KOPT-K1 (cell line): ENCODE data around the gene CTR9.

Source experiments
- H3K27ac ChIP-seq: fragments of 200-600 bp; sonication (generic); 2 replicates; pipeline ENCODE4 v1.5.1; 2016; ENCODE audit warnings: antibody characterized with exemption, mild to moderate bottlenecking, low read depth, low read length; ENCODE audit not compliant: poor library complexity, severe bottlenecking
- H3K36me3 ChIP-seq: fragments of 200-600 bp; sonication (generic); 2 replicates; pipeline ENCODE4 v1.5.1; 2017; ENCODE audit warnings: antibody characterized with exemption, mild to moderate bottlenecking, low read length, moderate library complexity; ENCODE audit not compliant: insufficient read depth
- H3K9me3 ChIP-seq: fragments of 200-600 bp; sonication (generic); 2 replicates; pipeline ENCODE4 v1.5.1; 2017; ENCODE audit warnings: antibody characterized with exemption, low read length, mild to moderate bottlenecking; ENCODE audit not compliant: insufficient read depth, poor library complexity, severe bottlenecking

The CTR9 gene

GRCh38 chr11:10785146-10785474, 34.1 kb downstream of the CTR9 start:
- Histone ChIP-seq H3K36me3 (peaks cover 8% of the 10 kb centered on the region; the same call in 1 of the 2 replicates), H3K9me3 (no peaks in the 10 kb centered on the region), H3K27ac (no peak overlapping the region)

GRCh38 chr11:10786451-10786850, 35.4 kb downstream of the CTR9 start:
- no peaks in the 10 kb centered on the region for H3K36me3 ChIP-seq

GRCh38 chr11:10792385-10793068, 41.5 kb downstream of the CTR9 start:
- Histone ChIP-seq H3K36me3 (peaks cover 23% of the 10 kb centered on the region), H3K9me3 (no peaks in the 10 kb centered on the region), H3K27ac (no peak overlapping the region)

More at GRCh38 chr11:10786451-10786850, 35.4 kb downstream of the CTR9 start:
- Histone ChIP-seq H3K9me3 (no peaks in the 10 kb centered on the region), H3K27ac (no peak overlapping the region)

- Histone ChIP-seq H3K36me3 (peaks cover 34% of the 10 kb centered on the region), H3K27ac (no peak overlapping the region), H3K9me3 (no peaks in the 10 kb centered on the region)
Measured at GRCh38 chr11:10793470-10794255, 42.6 kb downstream of the CTR9 start.

GRCh38 chr11:10796191-10796590, 45.1 kb downstream of the CTR9 start:
- Histone ChIP-seq H3K27ac (no peak overlapping the region), H3K9me3 (no peaks in the 10 kb centered on the region), H3K36me3 (peaks cover 60% of the 10 kb centered on the region)

DNA sequence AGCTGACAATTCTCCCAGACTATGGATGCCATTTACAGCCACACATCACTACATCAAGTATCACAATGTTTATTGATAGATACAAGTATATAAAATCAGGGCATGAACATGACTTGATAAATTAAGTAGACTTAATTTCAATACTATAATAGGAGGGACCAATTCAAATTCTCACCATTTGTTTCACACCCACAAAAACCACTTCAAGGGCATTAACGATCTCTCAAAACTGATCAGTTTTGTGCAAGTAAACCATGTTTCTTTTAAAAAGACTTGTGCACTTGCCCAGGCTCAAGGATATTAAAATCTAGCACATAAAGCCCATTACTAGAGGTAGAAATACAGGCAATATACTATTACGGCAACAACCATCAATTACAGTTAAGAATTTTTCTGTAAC, 46.0 kb downstream of the CTR9 start:
- Histone ChIP-seq H3K36me3 (peaks cover 68% of the 10 kb centered on the region), H3K9me3 (no peaks in the 10 kb centered on the region), H3K27ac (no peak overlapping the region)

GRCh38 chr11:10797531-10797930, 46.5 kb downstream of the CTR9 start:
- Histone ChIP-seq H3K27ac (no peak overlapping the region), H3K9me3 (no peaks in the 10 kb centered on the region), H3K36me3 (peaks cover 73% of the 10 kb centered on the region)

- no peak overlapping the region for H3K27ac ChIP-seq
- peaks cover 82% of the 10 kb centered on the region for H3K36me3 ChIP-seq
Measured at GRCh38 chr11:10798330-10798928, 47.4 kb downstream of the CTR9 start.

GRCh38 chr11:10800292-10800691, 49.2 kb downstream of the CTR9 start:
- peaks cover 100% of the 10 kb centered on the region for H3K36me3 ChIP-seq
- no peaks in the 10 kb centered on the region for H3K9me3 ChIP-seq
- no peak overlapping the region for H3K27ac ChIP-seq

More at GRCh38 chr11:10798330-10798928, 47.4 kb downstream of the CTR9 start:
- H3K9me3 ChIP-seq: no peaks in the 10 kb centered on the region

DNA sequence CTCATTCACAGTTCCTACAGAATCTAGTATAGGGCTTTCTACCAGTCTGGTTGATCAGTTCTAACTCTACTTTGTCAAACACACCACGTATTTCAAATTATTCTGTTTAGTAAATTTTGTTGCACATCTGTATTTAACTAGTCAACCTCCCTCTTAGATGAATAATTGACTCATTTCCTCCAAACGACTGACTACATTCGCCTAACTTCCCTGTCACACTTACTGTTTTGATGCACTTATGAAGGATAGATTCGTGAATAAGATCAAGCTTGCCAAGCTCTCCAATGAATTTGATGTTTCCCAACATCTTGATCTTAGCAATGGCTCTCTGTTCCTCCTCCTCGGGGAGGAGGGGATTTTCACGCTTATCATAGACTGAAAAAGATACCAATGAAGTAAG, 52.6 kb downstream of the CTR9 start:
- no peak overlapping the region for H3K27ac ChIP-seq
- H3K36me3 ChIP-seq: peaks cover 89% of the 10 kb centered on the region
- H3K9me3 ChIP-seq: no peaks in the 10 kb centered on the region

DNA sequence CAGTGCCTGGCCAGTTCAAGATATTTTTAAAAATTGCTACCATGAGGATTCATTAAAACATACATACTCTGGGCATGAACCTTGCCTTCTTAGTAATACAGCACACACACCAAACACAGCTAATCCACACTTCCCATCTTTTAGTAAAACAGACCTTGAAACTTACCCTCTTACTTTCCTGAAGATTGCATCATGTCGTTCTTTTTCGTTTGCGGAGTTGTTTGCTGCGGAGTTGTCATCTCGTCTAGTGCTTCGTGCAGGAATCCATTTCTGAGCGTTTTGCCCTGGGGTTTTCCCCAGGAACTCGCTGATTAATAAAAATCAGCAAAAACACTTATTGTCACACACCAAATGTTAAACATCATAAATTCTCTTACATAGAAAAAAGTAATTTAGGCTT, 54.7 kb downstream of the CTR9 start:
- Histone ChIP-seq H3K36me3 (peaks cover 68% of the 10 kb centered on the region), H3K9me3 (no peaks in the 10 kb centered on the region), H3K27ac (no peak overlapping the region)

GRCh38 chr11:10806206-10806605, 55.2 kb downstream of the CTR9 start:
- H3K9me3 ChIP-seq: no peaks in the 10 kb centered on the region
- no peak overlapping the region for H3K27ac ChIP-seq

GRCh38 chr11:10807493-10808234, 56.6 kb downstream of the CTR9 start:
- peaks cover 49% of the 10 kb centered on the region for H3K36me3 ChIP-seq
- H3K9me3 ChIP-seq: no peaks in the 10 kb centered on the region
- H3K27ac ChIP-seq: peak overlapping the region; percentile 99

More at GRCh38 chr11:10806206-10806605, 55.2 kb downstream of the CTR9 start:
- peaks cover 63% of the 10 kb centered on the region for H3K36me3 ChIP-seq

DNA sequence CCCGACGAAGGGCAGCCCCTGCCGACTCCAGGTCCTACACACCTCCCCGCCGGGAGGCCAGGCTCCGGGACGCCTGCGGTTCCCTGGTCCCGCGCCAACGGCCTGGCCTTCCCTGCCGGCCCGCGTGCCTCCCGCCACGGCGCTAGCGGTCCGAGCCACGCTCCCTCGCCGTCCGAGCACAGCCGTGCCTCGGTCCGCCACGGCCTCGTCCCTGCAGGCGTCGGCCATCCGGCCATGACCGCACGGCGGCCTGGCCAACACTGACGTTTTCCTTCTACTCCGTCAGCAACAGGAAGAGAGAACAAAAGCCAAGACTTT, 57.1 kb downstream of the CTR9 start:
- H3K27ac ChIP-seq: peak overlapping the region; percentile 99
- H3K36me3 ChIP-seq: peaks cover 44% of the 10 kb centered on the region
- H3K9me3 ChIP-seq: no peaks in the 10 kb centered on the region
